ENCODE measurements around the gene DOCK8. TPM values are rescaled to one million over a fixed set of nuclear protein-coding genes. Genes with fewer than 3 reads are reported as not detected.
"Not testable (repeated sequence)": the region's sequence is repeated elsewhere in the genome, so short reads cannot be mapped to it uniquely, and the experiment has no call there.

DOCK8 gene
- total RNA-seq, 1 experiment from 2014 or later, result 0.37 TPM

GRCh38 chr9:406886-407654 lies 192.4 kb downstream of the DOCK8 start:
- ChIA-PET POLR2A (no interaction called here), CTCF (no interaction called here), RAD21 (ENCODE audit: low non-redundant PET in 1 of 2, low total read pairs in 2 of 2, uncharacterized antibody in 2 of 2, unreplicated experiment in 2 of 2) (no interaction called here)
- Histone ChIP-seq H4K20me1 (ENCODE audit: insufficient read depth) (no peaks in the 10 kb centered on the region), H3K36me3 (ENCODE audit: control insufficient read depth in 1 of 2, insufficient read depth in 2 of 2, low read length in 2 of 2) (no peaks in the 10 kb centered on the region), H3K4me1 (ENCODE audit: control insufficient read depth in 1 of 2, insufficient read depth in 2 of 2, low read length in 2 of 2) (no peaks in the 10 kb centered on the region), H3K4me3 (replicated peaks in 1 of 2; ENCODE audit: low read depth in 1 of 2, low read length in 2 of 2) (no peak overlapping the region), H3K27me3 (ENCODE audit: insufficient read depth, low read length) (peaks cover 21% of the 10 kb centered on the region), H3K4me2 (ENCODE audit: low read length) (no peak overlapping the region), H2AFZ (ENCODE audit: low read depth, low read length, poor library complexity, severe bottlenecking) (no peak overlapping the region), H3K9me3 (ENCODE audit: control insufficient read depth in 1 of 2, insufficient read depth in 1 of 2, low read depth in 1 of 2, low read length in 2 of 2) (no peaks in the 10 kb centered on the region), H3K79me2 (ENCODE audit: insufficient read depth, low read length) (no peaks in the 10 kb centered on the region), H3K27ac (ENCODE audit: low read depth, low read length) (no peak overlapping the region), H3K9ac (ENCODE audit: low read length) (no peak overlapping the region), H3K9me2 (ENCODE audit: insufficient read depth) (no peaks in the 10 kb centered on the region)
- no peak; the same call in 1 of the 2 replicates for ATAC-seq
- BruUV-seq (replicated peaks), result no TSS peak
- no peak for DNase-seq (ENCODE audit: low read depth, low spot score)
- TF ChIP-seq EGR1 (IDR thresholded peaks at IDR 0.05; ENCODE audit: low read depth) (no peak), SIN3A (IDR thresholded peaks at IDR 0.05; ENCODE audit: low read depth) (no peak), EZH2phosphoT487 (IDR thresholded peaks at IDR 0.05; ENCODE audit: borderline replicate concordance) (no peak), CTCF (IDR thresholded peaks at IDR 0.05 in 2 of 3, conservative IDR thresholded peaks at IDR 0.05 in 1 of 3; ENCODE audit: borderline replicate concordance in 1 of 3, insufficient read depth in 1 of 3, low read depth in 2 of 3, low read length in 2 of 3) (peak in 2 of 3 experiments; percentile 25 to 28; a peak in 2 of 6 replicates), MAX (IDR thresholded peaks at IDR 0.05) (no peak), REST (IDR thresholded peaks at IDR 0.05; ENCODE audit: low read depth) (no peak), FOSL1 (IDR thresholded peaks at IDR 0.05; ENCODE audit: low read depth) (no peak), TCF7L2 (IDR thresholded peaks at IDR 0.05; ENCODE audit: borderline replicate concordance, extremely low read depth, insufficient read depth, insufficient read length) (no peak), RAD21 (IDR thresholded peaks at IDR 0.05; ENCODE audit: low read depth) (peak; percentile 52), ZNF274 (IDR thresholded peaks at IDR 0.05; ENCODE audit: low read depth, low read length) (no peak)
- intact Hi-C loops (cut with micrococcal nuclease), result no loop called here

GRCh38 chr9:409655-410054 lies 195.0 kb downstream of the DOCK8 start:
- H3K4me1 ChIP-seq (ENCODE audit: control insufficient read depth in 1 of 2, insufficient read depth in 2 of 2, low read length in 2 of 2); H3K9ac ChIP-seq (ENCODE audit: low read length); CTCF ChIA-PET; H3K79me2 ChIP-seq (ENCODE audit: insufficient read depth, low read length); H3K36me3 ChIP-seq (ENCODE audit: control insufficient read depth in 1 of 2, insufficient read depth in 2 of 2, low read length in 2 of 2); H3K4me3 ChIP-seq (replicated peaks in 1 of 2; ENCODE audit: low read depth in 1 of 2, low read length in 2 of 2); DNase-seq (ENCODE audit: low read depth, low spot score); ATAC-seq; H2AFZ ChIP-seq (ENCODE audit: low read depth, low read length, poor library complexity, severe bottlenecking); H3K9me2 ChIP-seq (ENCODE audit: insufficient read depth); BruUV-seq (replicated peaks); RAD21 ChIA-PET (ENCODE audit: low non-redundant PET in 1 of 2, low total read pairs in 2 of 2, uncharacterized antibody in 2 of 2, unreplicated experiment in 2 of 2); POLR2A ChIA-PET; H3K9me3 ChIP-seq (ENCODE audit: control insufficient read depth in 1 of 2, insufficient read depth in 1 of 2, low read depth in 1 of 2, low read length in 2 of 2); H3K27ac ChIP-seq (ENCODE audit: low read depth, low read length); H3K4me2 ChIP-seq (ENCODE audit: low read length); intact Hi-C loops (cut with micrococcal nuclease); H4K20me1 ChIP-seq (ENCODE audit: insufficient read depth): not testable (repeated sequence)
- peaks cover 20% of the 10 kb centered on the region for H3K27me3 ChIP-seq (ENCODE audit: insufficient read depth, low read length)

Measured in HCT116 (cell line).